Loucy (cell line): ENCODE data around the gene PRR4.

Source experiments
- H2AFZ ChIP-seq: fragments of 200-600 bp; sonication (generic); 2 replicates; pipeline ENCODE4 v1.6.0; 2016; ENCODE audit warnings: antibody characterized with exemption, mild to moderate bottlenecking, low read length, moderate library complexity
- H3F3A ChIP-seq: fragments of 200-600 bp; 2 replicates; pipeline ENCODE4 v1.6.0; 2016; ENCODE audit warnings: antibody characterized with exemption, low read depth, mild to moderate bottlenecking
- H3K27me3 ChIP-seq: fragments of 200-600 bp; sonication (generic); 2 replicates; pipeline ENCODE4 v1.6.1; 2014; ENCODE audit warnings: low read length, mild to moderate bottlenecking; ENCODE audit not compliant: insufficient read depth, poor library complexity, severe bottlenecking
- H3K36me3 ChIP-seq: fragments of 200-600 bp; sonication (generic); 2 replicates; pipeline ENCODE4 v1.6.1; 2016; ENCODE audit warnings: low read length; ENCODE audit not compliant: insufficient read depth
- H3K4me1 ChIP-seq: fragments of 200-600 bp; sonication (generic); 2 replicates; pipeline ENCODE4 v1.5.1; 2014; ENCODE audit warnings: low read length, mild to moderate bottlenecking; ENCODE audit not compliant: insufficient read depth, poor library complexity, severe bottlenecking
- H3K4me2 ChIP-seq: fragments of 200-600 bp; sonication (generic); 2 replicates; pipeline ENCODE4 v1.6.0; 2014; ENCODE audit warnings: antibody characterized with exemption, low read length, low read depth, mild to moderate bottlenecking; ENCODE audit not compliant: poor library complexity, severe bottlenecking
- H3K4me3 ChIP-seq: fragments of 200-600 bp; sonication (generic); 2 replicates; pipeline ENCODE4 v1.5.1; 2014; ENCODE audit warnings: low read length, mild to moderate bottlenecking, mixed read lengths; ENCODE audit not compliant: poor library complexity, severe bottlenecking
- H3K79me2 ChIP-seq: fragments of 200-600 bp; sonication (generic); 2 replicates; pipeline ENCODE4 v1.6.1; 2014; ENCODE audit warnings: low read length; ENCODE audit not compliant: insufficient read depth
- H3K9ac ChIP-seq: fragments of 200-600 bp; sonication (generic); 2 replicates; pipeline ENCODE4 v1.6.0; 2014; ENCODE audit warnings: mild to moderate bottlenecking, low read depth, low read length, moderate library complexity; ENCODE audit not compliant: poor library complexity, severe bottlenecking
- H3K9me2 ChIP-seq: fragments of 200-600 bp; sonication (generic); replicated peaks from 2 replicates; pipeline ENCODE4 v1.6.1; 2016; ENCODE audit warnings: low read depth, low read length, mixed read lengths
- H3K9me3 ChIP-seq: fragments of 200-600 bp; sonication (generic); 2 replicates; pipeline ENCODE4 v1.6.1; 2014; ENCODE audit warnings: mild to moderate bottlenecking, antibody characterized with exemption, low read length, low read depth; ENCODE audit not compliant: insufficient read depth
- H4K20me1 ChIP-seq: fragments of 200-600 bp; sonication (generic); 2 replicates; pipeline ENCODE4 v1.6.0; 2014; ENCODE audit warnings: antibody characterized with exemption, low read length, mild to moderate bottlenecking; ENCODE audit not compliant: insufficient read depth, poor library complexity, severe bottlenecking
- EZH2phosphoT487 ChIP-seq: fragments of 200-600 bp; IDR thresholded peaks from 2 replicates; pipeline ENCODE4 v1.6.1; 2018; ENCODE audit warnings: antibody characterized with exemption, mild to moderate bottlenecking, moderate library complexity, borderline replicate concordance
- TF ChIP-seq, protein P1 (sequence below): fragments of 200-600 bp; sonication (generic); conservative IDR thresholded peaks from 2 replicates; pipeline ENCODE4 v1.5.1; 2014; ENCODE audit warnings: mild to moderate bottlenecking, antibody characterized with exemption, low read length

PRR4 gene

DNA sequence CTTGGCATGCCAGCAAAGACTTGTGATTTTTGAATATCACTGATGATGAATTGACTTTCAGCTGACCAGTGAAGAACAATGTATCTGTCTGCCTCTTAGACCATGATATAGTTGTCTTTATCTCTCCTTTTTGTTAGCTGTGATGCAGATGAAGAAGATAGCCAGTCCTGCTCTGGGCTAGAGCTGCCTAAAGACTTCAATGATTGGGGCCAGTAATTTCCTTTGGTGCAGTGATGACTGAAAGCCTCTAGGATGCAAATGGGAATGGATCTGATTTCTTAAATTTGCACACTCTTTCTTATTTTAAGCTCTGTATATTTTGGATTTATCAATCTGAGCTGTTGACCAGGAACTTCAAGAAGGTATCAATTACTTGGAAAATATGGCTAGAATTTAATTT, 39.2 kb downstream of the PRR4 start, which contains the start of gene TAS2R9:
Gene TAS2R9, minus strand, starts transcription at position 101 of the 400 bp plus-strand sequence. Its CDS starts 93 bp downstream, at position 8.
- H2AFZ ChIP-seq: no peak within 1 kb of the TSS
- TF ChIP-seq, protein P1, sequence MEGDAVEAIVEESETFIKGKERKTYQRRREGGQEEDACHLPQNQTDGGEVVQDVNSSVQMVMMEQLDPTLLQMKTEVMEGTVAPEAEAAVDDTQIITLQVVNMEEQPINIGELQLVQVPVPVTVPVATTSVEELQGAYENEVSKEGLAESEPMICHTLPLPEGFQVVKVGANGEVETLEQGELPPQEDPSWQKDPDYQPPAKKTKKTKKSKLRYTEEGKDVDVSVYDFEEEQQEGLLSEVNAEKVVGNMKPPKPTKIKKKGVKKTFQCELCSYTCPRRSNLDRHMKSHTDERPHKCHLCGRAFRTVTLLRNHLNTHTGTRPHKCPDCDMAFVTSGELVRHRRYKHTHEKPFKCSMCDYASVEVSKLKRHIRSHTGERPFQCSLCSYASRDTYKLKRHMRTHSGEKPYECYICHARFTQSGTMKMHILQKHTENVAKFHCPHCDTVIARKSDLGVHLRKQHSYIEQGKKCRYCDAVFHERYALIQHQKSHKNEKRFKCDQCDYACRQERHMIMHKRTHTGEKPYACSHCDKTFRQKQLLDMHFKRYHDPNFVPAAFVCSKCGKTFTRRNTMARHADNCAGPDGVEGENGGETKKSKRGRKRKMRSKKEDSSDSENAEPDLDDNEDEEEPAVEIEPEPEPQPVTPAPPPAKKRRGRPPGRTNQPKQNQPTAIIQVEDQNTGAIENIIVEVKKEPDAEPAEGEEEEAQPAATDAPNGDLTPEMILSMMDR: no peak
- no peak for TF ChIP-seq EZH2phosphoT487
- H3K4me3 ChIP-seq: no peak within 1 kb of the TSS
- no peaks in the 10 kb centered on the region for H3K79me2 ChIP-seq
- no peaks in the 10 kb centered on the region for H3F3A ChIP-seq
- no peaks in the 10 kb centered on the region for H3K4me1 ChIP-seq
- no peaks in the 10 kb centered on the region for H3K9me3 ChIP-seq
- H3K9me2 ChIP-seq: no peaks in the 10 kb centered on the region
- H3K9ac ChIP-seq: no peak within 1 kb of the TSS
- no peaks in the 10 kb centered on the region for H3K36me3 ChIP-seq
- H4K20me1 ChIP-seq: no peaks in the 10 kb centered on the region
- no peak within 1 kb of the TSS for H3K4me2 ChIP-seq
- H3K27me3 ChIP-seq: no peaks in the 10 kb centered on the region

- Histone ChIP-seq H3K4me1 (no peaks in the 10 kb centered on the region), H3K9me3 (no peaks in the 10 kb centered on the region), H3K36me3 (no peaks in the 10 kb centered on the region), H3F3A (no peaks in the 10 kb centered on the region), H3K9ac (no peak within 1 kb of the TSS), H4K20me1 (no peaks in the 10 kb centered on the region), H3K4me2 (no peak within 1 kb of the TSS), H3K4me3 (no peak within 1 kb of the TSS), H2AFZ (no peak within 1 kb of the TSS), H3K27me3 (no peaks in the 10 kb centered on the region), H3K79me2 (no peaks in the 10 kb centered on the region), H3K9me2 (no peaks in the 10 kb centered on the region)
- TF ChIP-seq, protein P1: no peak
- TF ChIP-seq EZH2phosphoT487: no peak
Measured at GRCh38 chr12:10807186-10807585, 42.1 kb downstream of the PRR4 start, which contains the start of gene TAS2R8. Gene TAS2R8 (minus strand): TSS chr12:10807286. CDS start chr12:10806980, 306 bp downstream.

DNA sequence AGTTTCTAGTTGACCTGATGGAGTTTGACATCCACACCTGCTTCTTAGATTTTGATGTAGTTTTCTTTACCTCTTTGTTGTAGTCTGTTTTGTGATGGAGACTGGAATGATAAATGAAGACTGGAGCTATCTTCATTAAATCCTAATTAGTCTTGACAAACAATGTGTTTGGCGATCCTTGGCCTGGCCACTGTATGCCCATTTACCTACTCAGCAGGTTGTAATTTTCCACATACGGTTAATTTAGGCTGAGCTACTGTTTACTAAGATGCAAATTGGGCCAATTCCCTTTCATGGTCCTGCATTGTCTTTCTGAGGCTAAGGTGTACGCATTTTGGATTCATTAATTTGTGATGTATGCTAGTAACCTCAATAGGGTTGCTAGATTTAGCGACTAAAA, 46.7 kb downstream of the PRR4 start, which contains the start of gene TAS2R7:
Gene TAS2R7, minus strand, starts transcription at position 41 of the 400 bp plus-strand sequence. CDS start 57 bp downstream, outside the sequence.
- no peaks in the 10 kb centered on the region for H4K20me1 ChIP-seq
- TF ChIP-seq EZH2phosphoT487: no peak
- TF ChIP-seq, protein P1: no peak
- H3K4me1 ChIP-seq: no peaks in the 10 kb centered on the region
- H3K79me2 ChIP-seq: no peaks in the 10 kb centered on the region
- no peak within 1 kb of the TSS for H3K4me3 ChIP-seq
- no peaks in the 10 kb centered on the region for H3F3A ChIP-seq
- no peaks in the 10 kb centered on the region for H3K36me3 ChIP-seq
- H3K9me2 ChIP-seq: no peaks in the 10 kb centered on the region
- H2AFZ ChIP-seq: no peak within 1 kb of the TSS
- H3K9ac ChIP-seq: no peak within 1 kb of the TSS
- H3K9me3 ChIP-seq: no peaks in the 10 kb centered on the region
- H3K4me2 ChIP-seq: no peak within 1 kb of the TSS
- no peaks in the 10 kb centered on the region for H3K27me3 ChIP-seq
